ENCODE measurements around the gene MRPL24. TPM values are rescaled to one million over a fixed set of nuclear protein-coding genes. Genes with fewer than 3 reads are reported as not detected.

The MRPL24 gene
- total and polyA plus RNA-seq, 10 of the 15 experiments (the other 5 are each of a cell fraction or from before 2014, with no cell fraction given), result 87.4 to 269 (median 134) TPM

GRCh38 chr1:156728599-156729462 lies 12.1 kb downstream of the MRPL24 start, which contains the start of gene ISG20L2 (continued):
- TF ChIP-seq, protein P1, sequence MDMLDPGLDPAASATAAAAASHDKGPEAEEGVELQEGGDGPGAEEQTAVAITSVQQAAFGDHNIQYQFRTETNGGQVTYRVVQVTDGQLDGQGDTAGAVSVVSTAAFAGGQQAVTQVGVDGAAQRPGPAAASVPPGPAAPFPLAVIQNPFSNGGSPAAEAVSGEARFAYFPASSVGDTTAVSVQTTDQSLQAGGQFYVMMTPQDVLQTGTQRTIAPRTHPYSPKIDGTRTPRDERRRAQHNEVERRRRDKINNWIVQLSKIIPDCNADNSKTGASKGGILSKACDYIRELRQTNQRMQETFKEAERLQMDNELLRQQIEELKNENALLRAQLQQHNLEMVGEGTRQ (IDR thresholded peaks at IDR 0.05; ENCODE audit: borderline replicate concordance, low read depth, low read length), result no peak
- TF ChIP-seq ZNF207 (IDR thresholded peaks at IDR 0.05; ENCODE audit: borderline replicate concordance), result peak; percentile 96; the same call in 1 of the 2 replicates
- peak; percentile 76 for TF ChIP-seq GATAD2B (conservative IDR thresholded peaks at IDR 0.05; ENCODE audit: low read depth)
- TF ChIP-seq, protein P2, sequence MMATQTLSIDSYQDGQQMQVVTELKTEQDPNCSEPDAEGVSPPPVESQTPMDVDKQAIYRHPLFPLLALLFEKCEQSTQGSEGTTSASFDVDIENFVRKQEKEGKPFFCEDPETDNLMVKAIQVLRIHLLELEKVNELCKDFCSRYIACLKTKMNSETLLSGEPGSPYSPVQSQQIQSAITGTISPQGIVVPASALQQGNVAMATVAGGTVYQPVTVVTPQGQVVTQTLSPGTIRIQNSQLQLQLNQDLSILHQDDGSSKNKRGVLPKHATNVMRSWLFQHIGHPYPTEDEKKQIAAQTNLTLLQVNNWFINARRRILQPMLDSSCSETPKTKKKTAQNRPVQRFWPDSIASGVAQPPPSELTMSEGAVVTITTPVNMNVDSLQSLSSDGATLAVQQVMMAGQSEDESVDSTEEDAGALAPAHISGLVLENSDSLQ (IDR thresholded peaks at IDR 0.05), result peak; percentile 78
- TF ChIP-seq CEBPB (IDR thresholded peaks at IDR 0.05; ENCODE audit: borderline replicate concordance in 1 of 2, low read depth in 2 of 2, low read length in 2 of 2), result no peak
- TF ChIP-seq ESRRA (IDR thresholded peaks at IDR 0.05; ENCODE audit: low read length), result peak; percentile 55; the same call in 1 of the 2 replicates
- TF ChIP-seq NFYB (IDR thresholded peaks at IDR 0.05; ENCODE audit: insufficient read depth, low read depth, low read length), result 0 out of 2 replicates have a peak, but pooled peaks have one; percentile 18
- no peak for TF ChIP-seq SUPT20H (IDR thresholded peaks at IDR 0.05; ENCODE audit: borderline replicate concordance, control insufficient read depth, low read depth, low read length)
- TF ChIP-seq SPI1 (IDR thresholded peaks at IDR 0.05; ENCODE audit: borderline replicate concordance, insufficient read depth, low read depth, low read length), result peak; percentile 72
- peak; percentile 80; the same call in 1 of the 2 replicates for TF ChIP-seq GABPA (IDR thresholded peaks at IDR 0.05; ENCODE audit: low read depth)
- TF ChIP-seq, protein P3, sequence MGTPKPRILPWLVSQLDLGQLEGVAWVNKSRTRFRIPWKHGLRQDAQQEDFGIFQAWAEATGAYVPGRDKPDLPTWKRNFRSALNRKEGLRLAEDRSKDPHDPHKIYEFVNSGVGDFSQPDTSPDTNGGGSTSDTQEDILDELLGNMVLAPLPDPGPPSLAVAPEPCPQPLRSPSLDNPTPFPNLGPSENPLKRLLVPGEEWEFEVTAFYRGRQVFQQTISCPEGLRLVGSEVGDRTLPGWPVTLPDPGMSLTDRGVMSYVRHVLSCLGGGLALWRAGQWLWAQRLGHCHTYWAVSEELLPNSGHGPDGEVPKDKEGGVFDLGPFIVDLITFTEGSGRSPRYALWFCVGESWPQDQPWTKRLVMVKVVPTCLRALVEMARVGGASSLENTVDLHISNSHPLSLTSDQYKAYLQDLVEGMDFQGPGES (IDR thresholded peaks at IDR 0.05), result no peak
- TF ChIP-seq KDM1A (IDR thresholded peaks at IDR 0.05; ENCODE audit: borderline replicate concordance), result no peak
- TF ChIP-seq BCL11A (IDR thresholded peaks at IDR 0.05; ENCODE audit: low read depth, low read length), result no peak
- TF ChIP-seq POU2F2 (IDR thresholded peaks at IDR 0.05; ENCODE audit: borderline replicate concordance, low read depth, low read length), result no peak; the same call in 2 of the 3 replicates
- TF ChIP-seq ZNF274 (IDR thresholded peaks at IDR 0.05; ENCODE audit: insufficient read depth, insufficient read length), result no peak
- peak; percentile 67 for TF ChIP-seq HDGF (IDR thresholded peaks at IDR 0.05)
- TF ChIP-seq NFYA (IDR thresholded peaks at IDR 0.05; ENCODE audit: borderline replicate concordance, low read depth, low read length), result no peak
- TF ChIP-seq TCF12 (IDR thresholded peaks at IDR 0.05; ENCODE audit: low read depth, low read length), result no peak
- TF ChIP-seq CUX1 (IDR thresholded peaks at IDR 0.05; ENCODE audit: insufficient replicate concordance, low read depth, low read length), result no peak
- TF ChIP-seq DPF2 (IDR thresholded peaks at IDR 0.05), result no peak
- TF ChIP-seq SREBF2 (IDR thresholded peaks at IDR 0.05; ENCODE audit: low read length), result no peak
- no peak for TF ChIP-seq EED (IDR thresholded peaks at IDR 0.05; ENCODE audit: low read depth)
